Neuron (in vitro differentiated cells): ENCODE data around the gene SDK2.

Source experiments
- H2AFZ ChIP-seq: one replicate; pipeline ENCODE4 v1.6.1; 2013; ENCODE audit warnings: low read depth, mild to moderate bottlenecking, inconsistent platforms, low read length, moderate library complexity
- H3K27me3 ChIP-seq: one replicate; pipeline ENCODE4 v1.6.1; 2013; ENCODE audit warnings: low read length; ENCODE audit not compliant: insufficient read depth
- H3K36me3 ChIP-seq: one replicate; pipeline ENCODE4 v1.6.1; 2013; ENCODE audit warnings: low read length; ENCODE audit not compliant: insufficient read depth
- H3K4me1 ChIP-seq: one replicate; pipeline ENCODE4 v1.6.1; 2013; ENCODE audit warnings: low read length; ENCODE audit not compliant: insufficient read depth
- H3K4me3 ChIP-seq: 2 replicates; pipeline ENCODE4 v1.5.1; 2013; ENCODE audit warnings: mild to moderate bottlenecking, low read length, moderate library complexity
- H3K9me3 ChIP-seq: one replicate; pipeline ENCODE4 v1.6.1; 2013; ENCODE audit warnings: low read length

SDK2 gene

GRCh38 chr17:73495641-73496040 is 148.6 kb downstream of the SDK2 start:
- Histone ChIP-seq H3K9me3 (no peaks in the 10 kb centered on the region), H3K27me3 (no peaks in the 10 kb centered on the region), H3K4me1 (peaks cover 28% of the 10 kb centered on the region), H3K4me3 (no peak overlapping the region), H3K36me3 (no peaks in the 10 kb centered on the region), H2AFZ (no peak overlapping the region)

DNA sequence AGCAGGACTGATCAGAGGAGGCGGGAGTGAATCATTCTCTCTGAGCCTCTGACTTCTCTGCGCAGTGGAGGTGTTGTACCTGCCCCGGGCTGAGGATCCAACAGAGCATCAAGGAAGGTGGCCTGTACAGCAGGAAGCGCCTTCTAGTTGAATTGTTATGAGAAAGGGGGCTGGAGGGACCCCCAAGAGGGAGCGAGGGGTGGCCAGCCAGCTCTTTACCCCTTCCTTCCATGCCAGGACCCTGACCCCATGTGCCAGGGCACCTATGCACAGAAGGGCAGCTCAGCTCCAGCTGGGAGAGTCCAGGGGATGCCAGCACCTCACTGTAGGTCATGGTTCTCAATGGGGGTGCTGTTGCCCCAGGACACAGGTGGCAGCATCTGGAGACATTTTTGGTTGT is 149.3 kb downstream of the SDK2 start:
- Histone ChIP-seq H2AFZ (no peak overlapping the region), H3K4me1 (peaks cover 28% of the 10 kb centered on the region), H3K36me3 (no peaks in the 10 kb centered on the region), H3K9me3 (no peaks in the 10 kb centered on the region), H3K27me3 (no peaks in the 10 kb centered on the region), H3K4me3 (no peak overlapping the region)

- Histone ChIP-seq H2AFZ (no peak overlapping the region), H3K36me3 (no peaks in the 10 kb centered on the region), H3K4me3 (no peak overlapping the region), H3K4me1 (peaks cover 28% of the 10 kb centered on the region), H3K27me3 (no peaks in the 10 kb centered on the region), H3K9me3 (no peaks in the 10 kb centered on the region)
These were observed 150.0 kb downstream of the SDK2 start for GRCh38 chr17:73493956-73494926.

DNA sequence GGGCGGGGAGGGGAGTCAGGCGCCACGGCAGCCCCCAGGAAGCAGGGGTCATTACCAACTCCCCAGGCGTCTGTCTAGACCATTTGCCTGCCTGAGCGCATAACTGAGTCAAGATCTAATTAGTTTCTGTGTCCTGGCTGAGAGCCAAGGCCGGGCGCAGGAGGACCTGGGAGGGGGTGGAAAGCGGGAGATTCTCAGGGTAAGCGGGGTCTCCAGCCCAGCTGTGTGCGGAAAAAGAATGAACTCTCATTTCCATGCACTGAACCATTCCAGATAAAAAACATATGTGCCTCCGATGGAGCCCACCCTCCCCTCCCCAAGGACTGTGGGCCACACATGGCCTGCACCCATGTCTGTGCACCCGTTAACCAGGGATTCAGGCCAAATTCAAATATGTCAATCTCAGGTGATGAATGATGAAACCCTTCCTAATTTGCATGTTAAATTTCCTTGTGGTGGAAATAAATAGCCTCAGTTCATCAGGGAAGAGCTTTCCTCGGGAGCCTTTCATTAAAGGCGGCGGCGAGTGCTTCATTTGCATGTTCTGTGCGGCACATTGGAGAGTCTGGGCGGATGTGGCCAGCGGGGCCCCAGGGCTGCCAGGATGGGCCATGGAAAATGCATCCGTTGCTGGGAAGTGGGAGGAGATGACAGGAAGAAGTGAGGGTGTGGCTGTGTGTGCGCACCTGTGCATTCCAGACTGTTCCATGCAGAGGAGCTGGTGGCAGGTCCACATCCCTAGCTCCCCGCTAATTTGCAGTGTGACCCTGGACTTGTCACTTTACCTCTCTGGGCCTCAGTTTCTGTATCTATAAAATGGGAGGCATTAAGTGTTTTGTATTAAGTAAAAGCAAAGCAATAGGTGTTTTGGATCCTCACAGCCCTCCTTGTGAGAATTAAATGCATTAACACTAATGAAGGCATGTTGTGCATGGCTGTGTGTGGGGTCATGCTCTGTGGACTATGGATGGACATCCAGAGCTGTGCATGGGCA is 151.1 kb downstream of the SDK2 start:
- H3K4me1 ChIP-seq = peaks cover 28% of the 10 kb centered on the region
- no peak overlapping the region for H3K4me3 ChIP-seq
- H3K27me3 ChIP-seq = no peaks in the 10 kb centered on the region
- no peak overlapping the region for H2AFZ ChIP-seq
- no peaks in the 10 kb centered on the region for H3K9me3 ChIP-seq
- H3K36me3 ChIP-seq = no peaks in the 10 kb centered on the region

DNA sequence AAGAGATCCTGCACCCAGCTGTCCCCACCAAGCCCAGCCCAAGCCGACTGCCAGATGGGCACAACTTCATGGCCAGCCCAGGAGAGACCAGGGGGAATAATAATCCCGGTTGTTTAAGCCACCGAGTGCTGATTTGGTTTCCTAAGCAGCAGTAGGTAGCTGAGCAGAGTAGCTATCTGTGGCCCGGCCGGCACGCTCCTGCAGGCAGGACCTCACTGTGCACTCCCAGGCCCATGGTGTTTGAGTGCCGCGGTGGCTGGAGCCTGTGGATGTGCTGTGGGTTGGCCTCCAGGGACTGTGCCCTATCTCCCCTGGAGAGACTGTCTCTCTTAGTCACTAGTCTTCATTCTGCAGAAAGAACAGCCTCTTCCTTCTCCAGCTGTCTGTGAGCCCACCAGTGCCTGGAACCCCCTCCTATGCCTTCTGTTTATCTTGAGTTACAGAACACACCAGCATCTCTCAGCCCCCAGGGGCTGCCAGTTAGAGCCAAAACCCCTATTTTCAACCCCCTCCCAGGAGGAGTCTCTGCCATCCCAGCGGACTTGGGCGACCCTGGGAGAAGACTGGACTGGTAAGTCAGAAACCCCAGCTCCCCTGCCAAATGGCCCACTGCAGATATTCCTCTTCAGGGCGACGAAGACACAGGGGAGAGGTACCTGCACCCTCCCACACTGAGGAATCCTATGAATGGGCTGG is 152.0 kb downstream of the SDK2 start:
- Histone ChIP-seq H3K4me1 (peaks cover 28% of the 10 kb centered on the region), H3K27me3 (no peaks in the 10 kb centered on the region), H3K4me3 (no peak overlapping the region), H3K9me3 (no peaks in the 10 kb centered on the region), H2AFZ (no peak overlapping the region), H3K36me3 (no peaks in the 10 kb centered on the region)

GRCh38 chr17:73491648-73492047 is 152.6 kb downstream of the SDK2 start:
- Histone ChIP-seq H3K4me1 (peaks cover 28% of the 10 kb centered on the region), H3K36me3 (no peaks in the 10 kb centered on the region), H3K27me3 (no peaks in the 10 kb centered on the region), H3K9me3 (no peaks in the 10 kb centered on the region), H3K4me3 (no peak overlapping the region), H2AFZ (no peak overlapping the region)

- H3K9me3 ChIP-seq = no peaks in the 10 kb centered on the region
- H3K27me3 ChIP-seq = no peaks in the 10 kb centered on the region
These were observed 153.4 kb downstream of the SDK2 start for GRCh38 chr17:73490851-73491250.

GRCh38 chr17:73489991-73490390 is 154.3 kb downstream of the SDK2 start:
- H3K27me3 ChIP-seq = no peaks in the 10 kb centered on the region
- peaks cover 22% of the 10 kb centered on the region for H3K4me1 ChIP-seq
- H2AFZ ChIP-seq = no peak overlapping the region
- H3K36me3 ChIP-seq = no peaks in the 10 kb centered on the region
- no peak overlapping the region for H3K4me3 ChIP-seq
- peaks cover 3% of the 10 kb centered on the region for H3K9me3 ChIP-seq

More at GRCh38 chr17:73490851-73491250, 153.4 kb downstream of the SDK2 start:
- H2AFZ ChIP-seq = no peak overlapping the region
- H3K36me3 ChIP-seq = no peaks in the 10 kb centered on the region
- H3K4me1 ChIP-seq = peaks cover 28% of the 10 kb centered on the region
- H3K4me3 ChIP-seq = no peak overlapping the region

DNA sequence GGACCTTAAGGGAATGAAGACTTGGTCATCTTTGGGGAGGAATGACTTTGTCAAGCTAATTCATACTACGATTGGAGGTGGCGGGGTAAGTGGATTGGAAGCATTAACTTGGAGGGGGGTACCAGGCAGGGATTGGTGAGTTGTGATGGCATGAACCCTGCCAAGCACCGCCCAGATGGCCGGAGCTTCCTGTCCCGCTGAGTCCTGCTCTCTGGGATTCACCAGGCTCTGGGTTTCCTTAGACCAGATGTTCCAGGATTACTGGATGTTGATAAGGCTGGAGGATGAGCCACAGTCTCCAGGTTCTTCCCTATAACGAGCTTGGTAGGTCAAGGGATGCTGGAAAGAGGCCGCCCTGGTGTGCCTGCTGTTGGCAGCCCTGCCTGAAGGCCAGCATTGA is 154.9 kb downstream of the SDK2 start:
- no peak overlapping the region for H2AFZ ChIP-seq
- no peak overlapping the region for H3K4me3 ChIP-seq
- H3K9me3 ChIP-seq = peaks cover 9% of the 10 kb centered on the region
- H3K36me3 ChIP-seq = no peaks in the 10 kb centered on the region
- H3K4me1 ChIP-seq = peaks cover 17% of the 10 kb centered on the region
- no peaks in the 10 kb centered on the region for H3K27me3 ChIP-seq

DNA sequence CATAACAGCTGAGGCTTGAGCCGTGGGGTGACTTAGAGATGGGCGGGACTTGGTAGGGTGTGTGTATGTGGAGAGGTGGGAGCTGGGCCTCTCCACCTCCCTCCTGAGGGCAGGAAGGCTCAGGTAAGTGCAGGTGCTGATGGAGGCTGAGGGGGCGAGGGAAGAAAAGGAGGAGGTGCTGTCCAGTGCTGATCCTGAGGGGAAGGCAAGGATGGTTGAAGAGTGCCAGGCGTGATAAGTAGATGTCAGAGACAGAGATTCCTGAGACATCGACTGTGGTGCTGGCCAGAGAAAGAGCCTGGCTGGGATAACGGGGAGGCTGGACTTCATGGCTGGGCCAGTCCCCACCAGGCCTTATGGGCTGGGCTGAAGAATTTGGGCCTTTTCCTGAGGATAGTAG is 159.1 kb downstream of the SDK2 start:
- Histone ChIP-seq H3K9me3 (peaks cover 9% of the 10 kb centered on the region), H3K27me3 (no peaks in the 10 kb centered on the region), H2AFZ (no peak overlapping the region), H3K4me1 (no peaks in the 10 kb centered on the region), H3K4me3 (no peak overlapping the region), H3K36me3 (no peaks in the 10 kb centered on the region)

DNA sequence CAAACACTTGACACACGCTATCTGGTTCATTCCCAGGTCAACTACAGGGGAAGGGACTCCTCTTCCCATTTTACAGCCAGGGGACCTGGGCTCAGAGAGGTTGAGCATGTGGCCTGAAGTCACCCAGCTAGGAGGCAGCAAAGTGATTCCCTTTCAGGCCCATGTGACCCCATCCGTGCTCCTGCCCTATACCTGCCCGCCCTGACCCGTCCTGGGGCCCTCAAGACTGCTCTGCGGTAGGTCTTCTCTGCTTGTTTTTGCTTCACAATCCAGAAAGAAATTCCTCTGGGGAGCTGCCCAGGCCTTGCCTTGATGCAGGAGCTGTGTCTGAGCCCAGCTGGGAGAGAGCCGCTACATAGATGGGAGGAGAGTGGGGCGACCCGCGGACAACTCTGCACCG is 161.4 kb downstream of the SDK2 start:
- no peak overlapping the region for H2AFZ ChIP-seq
- H3K4me1 ChIP-seq = peaks cover 13% of the 10 kb centered on the region
- H3K4me3 ChIP-seq = no peak overlapping the region
- no peaks in the 10 kb centered on the region for H3K27me3 ChIP-seq
- peaks cover 9% of the 10 kb centered on the region for H3K9me3 ChIP-seq
- no peaks in the 10 kb centered on the region for H3K36me3 ChIP-seq

DNA sequence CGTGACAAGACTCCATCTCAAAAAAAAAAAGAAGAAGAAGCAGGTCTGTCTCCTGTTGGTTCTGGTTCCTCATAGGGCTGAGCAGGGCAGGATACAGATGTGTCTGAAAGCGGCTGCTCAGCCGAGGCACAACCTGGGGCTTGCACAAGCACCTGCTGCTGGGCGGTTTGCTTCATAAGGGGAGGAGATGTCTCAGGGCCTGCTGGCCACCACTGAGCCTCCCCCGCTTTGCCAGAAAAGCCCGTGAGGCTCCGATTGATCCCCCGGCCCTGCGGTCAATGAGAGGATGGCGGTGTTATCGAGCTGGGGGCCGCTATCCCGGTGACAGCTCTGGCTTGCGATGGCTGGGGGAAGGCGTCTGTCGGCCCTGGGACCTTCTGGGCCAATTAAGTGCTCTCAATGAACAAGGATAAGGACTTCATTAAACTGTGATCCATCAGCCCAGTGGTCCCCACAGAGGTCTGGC is 162.0 kb downstream of the SDK2 start:
- Histone ChIP-seq H3K4me3 (no peak overlapping the region), H3K9me3 (peaks cover 9% of the 10 kb centered on the region), H3K27me3 (no peaks in the 10 kb centered on the region), H3K36me3 (no peaks in the 10 kb centered on the region), H2AFZ (no peak overlapping the region), H3K4me1 (peaks cover 17% of the 10 kb centered on the region)
